Upper lobe of left lung (tissue), 6 donors: ENCODE results near the gene INPP4B. TPM values are rescaled to one million over a fixed set of nuclear protein-coding genes. Genes with fewer than 3 reads are reported as not detected.

ENCODE experiments used
- ATAC-seq, 2 donors: fragments of 200-7000 bp; cut with Tn5 transposase; one replicate each; pipeline ENCODE4 v1.9.1; 2022; ENCODE audit warnings: mild to moderate bottlenecking in 2 of 2, moderate library complexity in 2 of 2; ENCODE audit not compliant: low FRiP score in 2 of 2
- DNase-seq, 2 donors: peaks; one replicate each; pipeline ENCODE4 v3.0.0-alpha.2; 2019 to 2020
- H3K27ac ChIP-seq, 4 donors: fragments of 200-600 bp; sonication (generic); one replicate each; pipeline ENCODE4 v1.5.1; 2016 to 2019
- H3K27me3 ChIP-seq, 4 donors: fragments of 200-600 bp; sonication (generic); one replicate each; pipeline ENCODE4 v1.5.1; 2017 to 2019
- H3K36me3 ChIP-seq, 4 donors: fragments of 200-600 bp; sonication (generic); one replicate each; pipeline ENCODE4 v1.5.1; 2016 to 2019
- H3K4me1 ChIP-seq, 4 donors: fragments of 200-600 bp; sonication (generic); one replicate each; pipeline ENCODE4 v1.5.1; 2018 to 2019
- H3K4me3 ChIP-seq, 4 donors: fragments of 200-600 bp; sonication (generic); one replicate each; pipeline ENCODE4 v1.5.1; 2017 to 2019; ENCODE audit warnings: mild to moderate bottlenecking in 2 of 4, moderate library complexity in 1 of 4
- H3K9me3 ChIP-seq, 4 donors: fragments of 200-600 bp; sonication (generic); one replicate each; pipeline ENCODE4 v1.5.1; 2018 to 2019
- CTCF ChIP-seq, 6 experiments: fragments of 450-650 bp in 4 of 6; fragments of 200-600 bp in 2 of 6; sonication (generic) in 2 of 6; IDR thresholded peaks; one replicate each; pipeline ENCODE4 v1.5.1; 2016 to 2019; ENCODE audit warnings: antibody characterized with exemption in 6 of 6
- EP300 ChIP-seq, 4 donors: sonication (generic); formaldehyde crosslinking; IDR thresholded peaks; one replicate each; pipeline ENCODE4 v1.5.1; 2017; ENCODE audit warnings: antibody characterized with exemption in 4 of 4, control low read depth in 2 of 4
- POLR2A ChIP-seq, 4 donors: fragments of 450-650 bp; IDR thresholded peaks; one replicate each; pipeline ENCODE4 v1.5.1; 2016 to 2017; ENCODE audit warnings: antibody characterized with exemption in 4 of 4, mild to moderate bottlenecking in 2 of 4
- POLR2AphosphoS5 ChIP-seq, 2 donors: sonication (generic); formaldehyde crosslinking; IDR thresholded peaks; one replicate each; pipeline ENCODE4 v1.5.1; 2017; ENCODE audit warnings: antibody characterized with exemption in 2 of 2
- WGBS, 2 donors: methylation state at CpG; one replicate each; pipeline ENCODE4 v1.1.5; 2017 to 2018; 5-methylcytosine and 5-hydroxymethylcytosine counted together
- total RNA-seq, 6 donors: library from RNA; depleted of rRNA in 4 of 6; stranded (reverse); fragments of >200 nt in 4 of 6; gene quantifications; one replicate each; pipeline versions ENCODE4 v1.1.0 to v1.2.1, GENCODE V29; 2016 to 2021
- donor health status: DM: no; HTN: no; CAD: no; lungs with moderate emphysema.
- donor health status: DM: no; HTN: yes; CAD: no; lungs with severe emphysema.

Gene INPP4B
- total RNA-seq, 6 donors from 2014 or later: 4.7 to 31.4 (median 10.4) TPM

DNA sequence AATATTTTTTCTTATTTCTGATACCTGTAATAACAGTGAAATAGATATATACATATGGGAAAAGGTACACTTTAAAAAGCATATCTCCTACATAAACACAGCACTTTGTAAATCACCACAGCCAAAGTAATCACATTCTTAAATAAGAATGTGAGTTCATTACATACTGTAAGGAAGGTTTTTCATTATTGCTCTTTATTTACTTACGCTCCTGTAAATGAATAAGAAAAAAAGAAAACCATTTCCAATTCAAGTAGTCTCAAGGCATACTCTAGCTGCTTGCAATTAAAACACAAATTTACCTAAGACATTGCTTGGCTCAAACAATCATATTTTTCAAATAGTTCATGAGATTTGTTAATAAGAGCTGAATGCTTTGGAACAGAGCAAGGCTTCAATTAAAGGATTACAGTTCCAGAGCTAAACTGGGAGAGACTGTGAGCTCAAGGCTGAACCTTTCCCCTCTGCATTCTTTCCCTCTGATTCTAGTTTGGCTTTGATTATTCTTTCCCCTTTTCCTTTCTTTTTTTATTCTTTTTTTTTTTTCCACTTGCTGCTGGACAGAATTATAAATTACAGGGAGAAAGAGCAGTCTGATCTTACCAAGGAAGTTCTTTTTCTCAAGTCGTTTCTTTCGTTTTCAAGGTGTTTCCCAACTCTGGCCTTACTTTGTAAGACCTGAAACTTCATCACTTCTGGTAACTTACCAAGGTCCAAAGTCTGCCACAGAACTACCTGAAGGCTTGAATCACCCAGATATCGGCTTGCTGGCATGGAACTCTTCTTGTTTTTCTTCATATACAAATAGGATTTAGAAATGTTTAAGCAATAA, 278.3 kb downstream of the INPP4B start:
- WGBS, 2 donors: 31 to 34% methylated on average over 4 of the region's 4 CpGs
- no peaks in the 10 kb centered on the region for H3K27me3 ChIP-seq
- H3K4me1 ChIP-seq: no peaks in the 10 kb centered on the region
- TF ChIP-seq POLR2AphosphoS5 (IDR thresholded peaks at IDR 0.05): no peak
- no peak for TF ChIP-seq POLR2A (IDR thresholded peaks at IDR 0.05)
- no peak for TF ChIP-seq CTCF (IDR thresholded peaks at IDR 0.05)
- TF ChIP-seq EP300 (IDR thresholded peaks at IDR 0.05): no peak
- peak overlapping the region in 1 of 4 donors; percentile 19 for H3K4me3 ChIP-seq
- peak overlapping the region; percentile 21 to 63 (median 42) for H3K27ac ChIP-seq
- DNase-seq (no peak), ATAC-seq (peak in 1 of 2 donors; percentile 34)
- no peaks in the 10 kb centered on the region for H3K36me3 ChIP-seq
- H3K9me3 ChIP-seq: no peaks in the 10 kb centered on the region

DNA sequence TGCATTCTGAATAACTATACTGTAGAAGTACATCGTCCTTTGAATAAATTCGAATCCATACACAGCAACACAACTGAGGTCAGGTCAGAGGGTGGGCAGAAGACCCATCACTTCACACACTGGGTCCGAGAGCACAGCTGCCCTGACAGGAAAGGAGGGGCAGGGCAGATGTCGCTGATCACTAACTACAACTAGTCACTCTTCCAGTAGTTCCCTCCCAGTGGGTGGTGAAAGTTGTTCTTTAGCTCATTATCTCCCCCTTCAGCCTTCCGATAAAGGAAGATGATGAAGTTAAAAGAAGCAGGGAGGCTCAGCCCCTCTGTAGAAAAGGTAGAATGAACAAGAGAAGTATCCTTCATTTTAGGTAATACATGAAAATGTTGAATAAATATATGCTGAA, 278.9 kb downstream of the INPP4B start:
- no peak for DNase-seq
- peak overlapping the region in 3 of 4 donors; percentile 44 to 63 (median 56) for H3K27ac ChIP-seq
- H3K4me3 ChIP-seq: peak overlapping the region in 1 of 4 donors; percentile 19
- H3K4me1 ChIP-seq: no peaks in the 10 kb centered on the region
- H3K36me3 ChIP-seq: no peaks in the 10 kb centered on the region
- H3K9me3 ChIP-seq: no peaks in the 10 kb centered on the region
- WGBS, 2 donors: 43 to 49% methylated on average over 5 of the region's 5 CpGs
- peak in 1 of 2 donors; percentile 29 for ATAC-seq
- TF ChIP-seq POLR2A (IDR thresholded peaks at IDR 0.05): no peak
- TF ChIP-seq EP300 (IDR thresholded peaks at IDR 0.05): no peak
- TF ChIP-seq POLR2AphosphoS5 (IDR thresholded peaks at IDR 0.05): no peak
- TF ChIP-seq CTCF (IDR thresholded peaks at IDR 0.05): no peak
- no peaks in the 10 kb centered on the region for H3K27me3 ChIP-seq

DNA sequence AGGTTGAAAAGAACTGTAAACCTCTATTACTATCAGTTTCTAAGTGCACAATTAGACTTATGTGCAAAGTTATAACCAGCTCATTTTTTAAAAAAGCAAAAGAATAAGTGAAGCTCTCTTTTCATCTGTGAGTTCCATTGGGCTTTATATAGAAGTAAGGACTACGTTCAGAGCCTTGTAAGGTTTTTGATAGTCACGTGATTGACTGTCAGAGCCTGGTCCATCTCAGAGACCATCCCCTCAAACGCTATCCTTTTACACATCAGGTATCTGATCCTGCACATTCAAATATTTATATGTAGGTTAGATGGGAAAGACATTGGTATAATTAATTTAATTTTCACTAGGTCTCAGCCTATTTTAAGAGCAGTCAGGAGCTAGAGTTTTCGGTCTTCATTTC, 279.3 kb downstream of the INPP4B start:
- WGBS, 2 donors: 67 to 81% methylated on average over 4 of the region's 4 CpGs
- Histone ChIP-seq H3K4me3 (peak overlapping the region in 1 of 4 donors; percentile 19), H3K27me3 (no peaks in the 10 kb centered on the region), H3K36me3 (no peaks in the 10 kb centered on the region), H3K27ac (peak overlapping the region in 2 of 4 donors; percentile 44 to 56), H3K4me1 (no peaks in the 10 kb centered on the region), H3K9me3 (no peaks in the 10 kb centered on the region)
- ATAC-seq (no peak), DNase-seq (no peak)
- no peak for TF ChIP-seq POLR2AphosphoS5 (IDR thresholded peaks at IDR 0.05)
- no peak for TF ChIP-seq EP300 (IDR thresholded peaks at IDR 0.05)
- TF ChIP-seq POLR2A (IDR thresholded peaks at IDR 0.05): no peak
- no peak for TF ChIP-seq CTCF (IDR thresholded peaks at IDR 0.05)

DNA sequence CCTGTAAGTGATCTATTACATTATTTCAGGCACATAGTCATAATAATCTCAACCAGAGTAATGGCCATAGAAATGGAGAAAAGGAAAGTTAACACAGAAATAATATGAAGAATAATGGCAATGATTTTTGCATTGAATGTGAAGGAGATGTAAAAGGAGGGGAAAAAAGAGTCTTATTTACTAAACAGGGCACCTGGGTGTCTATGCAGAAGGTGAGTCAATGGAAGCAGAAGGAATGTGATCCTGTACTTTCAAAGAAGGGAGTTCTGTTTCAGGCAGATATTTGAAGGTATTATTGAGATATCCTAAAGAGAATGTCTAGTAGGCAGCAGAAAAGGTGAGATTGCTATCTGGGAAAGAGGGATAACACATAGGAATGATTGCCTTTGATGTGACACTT, 279.9 kb downstream of the INPP4B start:
- Histone ChIP-seq H3K36me3 (no peaks in the 10 kb centered on the region), H3K4me3 (no peak overlapping the region), H3K27ac (peak overlapping the region in 1 of 4 donors; percentile 13), H3K9me3 (no peaks in the 10 kb centered on the region), H3K4me1 (no peaks in the 10 kb centered on the region), H3K27me3 (no peaks in the 10 kb centered on the region)
- no peak for TF ChIP-seq POLR2AphosphoS5 (IDR thresholded peaks at IDR 0.05)
- no peak for TF ChIP-seq POLR2A (IDR thresholded peaks at IDR 0.05)
- TF ChIP-seq CTCF (IDR thresholded peaks at IDR 0.05): no peak
- TF ChIP-seq EP300 (IDR thresholded peaks at IDR 0.05): no peak
- DNase-seq (no peak), ATAC-seq (no peak)

DNA sequence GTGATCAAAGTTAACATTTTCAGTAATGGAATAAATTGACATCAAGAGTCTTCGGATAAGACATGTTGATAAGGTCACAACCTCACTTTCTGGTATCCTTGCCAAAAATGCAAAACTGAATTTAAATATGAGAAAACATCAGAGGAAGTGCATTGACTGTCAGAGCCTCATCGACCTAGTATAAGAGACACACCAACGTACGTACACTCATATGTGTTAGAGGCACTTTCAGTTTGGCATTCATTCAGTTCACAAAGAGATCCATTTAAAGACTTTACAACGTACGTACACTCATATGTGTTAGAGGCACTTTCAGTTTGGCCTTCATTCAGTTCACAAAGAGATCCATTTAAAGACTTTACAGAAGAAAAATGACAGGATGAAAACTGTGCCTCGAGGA, 280.3 kb downstream of the INPP4B start:
- Histone ChIP-seq H3K36me3 (no peaks in the 10 kb centered on the region), H3K27ac (peak overlapping the region in 1 of 4 donors; percentile 13), H3K9me3 (no peaks in the 10 kb centered on the region), H3K4me3 (no peak overlapping the region), H3K27me3 (no peaks in the 10 kb centered on the region), H3K4me1 (no peaks in the 10 kb centered on the region)
- TF ChIP-seq POLR2AphosphoS5 (IDR thresholded peaks at IDR 0.05) (no peak), EP300 (IDR thresholded peaks at IDR 0.05) (no peak), CTCF (IDR thresholded peaks at IDR 0.05) (no peak)
- ATAC-seq: no peak
- WGBS, 2 donors: 67 to 68% methylated on average over 7 of the region's 7 CpGs
- no peak for DNase-seq
